HG03097 (cell line): ENCODE results near the gene FBF1.
A peak's percentile ranks its signal among the peaks of the same experiment; 100 is the strongest.

Experiments used
- ATAC-seq: cut with Tn5 transposase; IDR thresholded peaks from one replicate; pipeline ENCODE4 v1.9.1; 2021; ENCODE audit not compliant: unreplicated experiment, low FRiP score

FBF1 gene

DNA sequence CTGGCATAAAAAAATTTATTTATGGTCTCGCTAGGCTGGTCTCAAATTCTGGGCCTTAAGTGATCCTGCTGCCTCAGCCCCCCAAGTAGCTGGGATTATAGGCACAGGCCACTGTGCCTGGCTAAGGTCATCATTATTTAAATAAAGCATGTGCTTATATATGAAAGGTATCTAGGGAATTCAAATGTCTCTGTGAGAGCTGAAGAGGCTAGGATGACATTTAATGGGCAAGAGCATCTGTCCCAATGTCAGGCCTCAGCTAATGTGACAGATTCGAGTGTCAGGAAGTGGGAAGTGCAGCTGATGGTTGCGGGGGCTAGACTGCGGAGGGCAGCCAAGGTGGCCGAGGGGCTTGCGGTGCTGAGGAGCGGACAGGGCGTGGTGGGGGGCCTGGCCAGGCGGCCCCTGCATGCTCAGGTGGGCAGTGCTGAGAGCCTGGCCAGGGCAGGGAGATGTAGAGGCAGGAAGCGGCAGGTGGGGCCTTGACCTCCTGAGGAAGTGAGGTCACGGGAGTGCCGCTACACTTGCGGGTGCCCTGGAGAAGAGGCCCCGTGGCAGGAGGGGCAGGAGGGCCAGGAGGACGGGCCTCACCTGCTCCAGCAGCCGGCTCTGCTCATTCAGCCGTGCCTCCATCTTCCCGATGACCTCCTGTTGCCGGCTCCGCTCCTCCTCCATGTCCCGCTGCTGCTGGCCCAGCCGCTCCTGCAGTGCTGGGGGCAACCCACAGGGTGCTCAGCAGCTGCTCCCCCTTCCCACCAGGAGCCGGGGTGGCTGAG lies 23.5 kb downstream of the FBF1 start:
- no peak for ATAC-seq

DNA sequence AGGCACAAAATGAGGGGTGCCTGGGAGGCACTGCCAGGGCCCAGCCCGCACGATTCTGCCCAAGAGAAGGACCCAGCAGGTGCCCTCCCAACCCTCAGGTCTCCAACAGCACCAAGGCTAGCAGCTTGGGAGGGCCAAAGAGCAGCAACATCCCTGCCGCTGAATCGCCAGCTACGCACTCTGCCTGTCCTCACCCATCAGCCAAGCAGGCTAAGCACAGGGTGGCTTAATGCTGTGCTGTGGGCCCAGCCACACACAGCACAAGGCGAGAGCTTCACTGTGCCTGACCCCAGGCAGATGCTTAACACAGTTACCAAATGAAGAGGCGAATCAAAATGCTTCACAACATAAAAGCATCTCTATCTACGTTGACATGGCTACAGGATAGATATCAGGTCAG lies 25.6 kb downstream of the FBF1 start:
- ATAC-seq = no peak

- no peak for ATAC-seq
Observed at GRCh38 chr17:75914643-75915267, 26.1 kb downstream of the FBF1 start.

DNA sequence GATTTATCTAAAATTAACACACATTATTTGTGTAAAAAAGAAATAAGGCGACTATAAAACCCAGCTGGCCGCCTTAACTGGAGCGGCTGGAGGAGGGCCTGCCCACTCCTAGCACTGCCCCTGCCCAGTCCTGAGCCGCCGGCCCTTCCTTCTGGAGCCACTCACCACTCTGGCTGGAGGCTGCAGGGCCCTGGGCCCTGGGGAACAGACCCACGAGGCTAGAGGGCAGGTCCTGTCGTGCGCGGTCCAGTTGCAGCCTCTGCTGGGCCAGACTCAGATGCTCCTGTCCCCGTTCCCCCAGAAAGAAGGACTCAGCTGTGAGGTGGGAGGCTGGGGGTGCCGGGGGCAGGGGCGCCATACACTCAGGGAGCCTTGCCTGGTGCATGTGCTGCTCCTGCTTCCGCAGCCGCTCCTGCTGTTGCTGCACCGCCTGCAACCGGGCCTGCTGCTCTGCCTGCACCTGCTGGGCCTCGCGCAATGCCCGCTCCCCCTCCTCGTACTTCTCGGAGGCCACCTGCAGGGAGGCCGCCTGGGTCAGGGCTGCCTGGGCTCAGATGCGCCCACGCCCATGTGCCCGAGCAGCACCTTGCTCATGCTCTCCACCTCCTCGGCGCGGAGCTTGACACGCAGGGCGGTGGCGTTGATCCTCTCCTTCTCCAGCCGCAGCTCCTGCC lies 27.2 kb downstream of the FBF1 start:
- no peak for ATAC-seq

DNA sequence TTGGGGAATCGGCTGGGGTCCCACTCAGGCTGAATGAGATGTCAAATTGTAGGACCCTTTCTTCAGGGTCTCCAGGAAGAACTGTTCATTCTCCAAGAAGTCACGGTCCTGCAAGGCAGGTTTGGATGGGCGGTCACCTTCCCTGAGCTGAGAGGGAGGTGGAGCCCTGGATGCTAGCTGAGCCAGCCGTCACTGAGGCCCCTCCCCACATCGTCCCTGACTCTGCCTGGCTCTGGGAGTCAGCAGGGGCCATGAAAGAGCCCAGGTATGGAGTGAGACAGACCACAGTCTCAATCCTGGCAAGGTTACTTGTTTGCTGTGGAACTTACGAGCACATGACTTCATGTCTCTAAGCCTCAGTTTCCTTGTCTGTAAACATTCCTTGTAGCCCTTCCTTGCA lies 30.1 kb downstream of the FBF1 start:
- no peak for ATAC-seq

GRCh38 chr17:75909812-75910274 lies 31.0 kb downstream of the FBF1 start:
- ATAC-seq = no peak

GRCh38 chr17:75909051-75909811 lies 31.6 kb downstream of the FBF1 start:
- no peak for ATAC-seq

GRCh38 chr17:75908201-75908600 lies 32.6 kb downstream of the FBF1 start:
- no peak for ATAC-seq

DNA sequence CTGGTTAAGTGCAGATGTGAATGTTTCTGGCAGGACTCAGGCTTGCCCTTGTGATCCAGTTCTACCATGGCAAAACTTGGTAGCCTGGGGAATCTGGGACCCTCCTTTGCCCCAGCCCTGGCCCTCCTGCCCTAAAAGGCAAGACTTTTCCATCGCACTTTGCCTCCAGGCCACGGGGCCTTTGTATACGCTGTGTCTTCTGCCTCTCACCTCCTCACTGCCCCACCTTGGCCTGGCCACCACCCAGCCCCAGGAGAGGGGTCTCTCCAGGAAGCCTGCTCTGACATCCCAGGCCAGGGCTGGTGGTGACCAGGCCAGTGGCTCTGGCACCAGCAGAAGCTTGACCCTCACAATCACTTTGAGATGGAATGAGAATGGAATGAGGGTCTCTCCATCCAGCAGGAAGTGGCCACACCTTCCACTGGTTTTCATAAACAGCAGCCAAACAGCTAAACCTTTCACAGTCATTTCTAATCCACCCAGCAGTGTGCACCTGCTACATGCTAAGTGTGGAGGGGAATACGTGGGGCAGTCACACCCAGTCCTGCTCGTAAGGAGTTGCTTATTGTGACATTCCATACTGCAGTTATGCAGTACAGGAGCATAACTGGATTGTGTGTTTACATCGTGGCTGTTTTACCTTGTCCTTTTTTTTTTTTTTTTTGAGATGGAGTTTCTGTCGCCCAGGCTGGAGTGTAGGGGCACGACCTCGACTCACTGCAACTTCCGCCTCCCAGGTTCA lies 34.5 kb downstream of the FBF1 start:
- ATAC-seq = no peak

DNA sequence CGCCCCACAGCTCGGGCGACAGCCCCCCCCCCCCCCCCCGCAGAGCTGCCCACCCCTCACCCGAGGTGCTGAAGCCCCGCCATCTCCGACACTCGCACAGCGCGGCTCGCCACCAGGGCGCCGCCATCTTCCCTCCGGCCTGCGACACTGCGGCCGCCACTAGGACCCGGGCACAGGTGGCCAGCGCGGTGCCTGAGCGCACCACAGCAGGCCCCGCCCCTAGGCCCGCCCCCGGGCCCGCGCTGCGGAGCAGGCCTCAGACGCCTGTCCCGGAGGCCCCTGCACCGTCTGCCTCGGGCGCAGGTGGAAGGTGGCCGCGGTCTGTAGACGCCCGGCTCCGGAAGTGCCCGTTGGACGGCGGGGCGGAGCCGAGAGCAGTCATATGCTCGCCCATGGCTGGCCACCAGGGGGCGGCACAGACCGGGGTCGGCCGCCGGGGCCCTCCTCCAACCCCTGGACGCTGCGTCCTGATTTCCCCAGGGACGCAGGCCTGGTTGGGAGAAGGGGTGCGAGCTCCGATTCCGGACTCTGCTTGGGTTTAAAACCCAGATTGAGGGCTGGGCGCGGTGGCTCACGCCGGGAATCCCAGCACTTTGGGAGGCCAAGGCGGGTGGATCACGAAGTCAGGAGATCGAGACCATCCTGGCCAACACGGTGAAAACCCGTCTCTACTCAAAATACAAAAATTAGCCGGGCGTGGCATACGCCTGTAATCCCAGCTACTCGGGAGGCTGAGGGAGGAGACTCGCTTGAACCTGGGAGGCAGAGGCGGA lies 35.9 kb downstream of the FBF1 start, which contains the start of gene MRPL38:
Gene MRPL38, minus strand, starts transcription at position 136 of the 773 bp plus-strand sequence. Its CDS starts 9 bp downstream, at position 127.
- ATAC-seq = peak; percentile 94

DNA sequence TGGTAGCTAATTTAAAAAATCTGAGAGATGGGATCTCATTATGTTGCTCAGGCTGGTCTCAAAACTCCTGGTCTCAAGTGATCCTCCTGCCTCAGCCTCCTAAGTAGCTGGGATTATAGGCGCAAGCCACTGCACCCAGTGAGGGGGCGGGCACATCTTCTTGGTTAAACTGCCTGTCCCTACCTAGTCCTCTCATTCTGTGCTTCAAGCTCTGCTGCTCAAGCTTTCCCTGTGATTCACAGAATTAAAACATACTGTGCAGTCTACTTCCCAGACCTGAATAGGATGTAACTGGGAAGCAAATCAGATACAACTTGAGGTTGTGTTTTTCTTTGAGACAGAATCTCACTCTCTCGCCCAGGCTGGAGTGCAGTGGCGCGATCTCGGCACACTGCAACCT lies 38.4 kb downstream of the FBF1 start:
- no peak for ATAC-seq

- no peak for ATAC-seq
Observed at GRCh38 chr17:75901727-75902126, 39.1 kb downstream of the FBF1 start.

- no peak for ATAC-seq
Observed at GRCh38 chr17:75900691-75901533, 39.9 kb downstream of the FBF1 start.

GRCh38 chr17:75899767-75900468 lies 40.9 kb downstream of the FBF1 start:
- ATAC-seq = no peak

DNA sequence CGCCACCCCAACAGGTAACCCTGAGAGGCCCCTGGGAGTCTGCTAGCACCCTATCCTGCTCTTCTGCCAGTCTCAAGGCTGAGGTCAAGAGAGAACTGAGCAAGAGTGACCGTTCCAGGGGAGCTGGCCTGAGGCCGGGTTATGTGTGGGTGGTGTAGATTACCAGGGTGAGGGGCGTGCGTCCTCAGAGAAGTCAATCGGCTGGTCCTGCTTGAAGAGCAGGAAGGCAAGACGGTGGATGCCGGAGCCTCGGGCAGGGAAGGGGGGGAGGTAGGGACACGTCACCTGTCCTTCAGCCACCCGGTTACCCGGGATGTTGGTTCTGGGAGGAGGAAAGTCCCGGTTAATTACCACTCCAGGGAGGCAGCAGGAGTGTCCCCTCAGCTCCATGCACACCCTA lies 41.5 kb downstream of the FBF1 start:
- no peak for ATAC-seq

- ATAC-seq = no peak
Observed at GRCh38 chr17:75898791-75899190, 42.1 kb downstream of the FBF1 start.

GRCh38 chr17:75898065-75898464 lies 42.8 kb downstream of the FBF1 start:
- ATAC-seq = no peak
